ENCODE measurements around the gene CAMTA1.
"Not testable (repeated sequence)": the region's sequence is repeated elsewhere in the genome, so short reads cannot be mapped to it uniquely, and the experiment has no call there.

Gene CAMTA1

GRCh38 chr1:7786795-7787194 is 1001.5 kb downstream of the CAMTA1 start:
- no peak for DNase-seq

DNA sequence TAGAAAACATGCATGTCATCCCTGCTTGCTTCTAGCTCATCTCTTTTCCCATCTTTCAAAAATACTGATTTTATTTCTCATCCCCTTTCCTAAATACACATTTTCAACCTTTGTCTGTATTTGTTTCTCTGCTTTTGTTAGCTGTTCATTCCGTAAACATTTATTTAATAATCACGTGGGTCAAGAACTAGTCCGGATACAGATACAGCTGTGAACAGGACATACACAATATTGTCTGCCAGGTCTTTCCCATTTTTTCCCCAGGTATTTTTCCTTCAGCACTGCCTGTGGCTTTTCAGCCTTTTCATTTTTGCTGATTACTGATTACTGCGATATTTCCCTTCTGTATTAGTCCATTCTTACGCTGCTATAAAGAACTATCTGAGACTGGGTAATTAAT is 1004.6 kb downstream of the CAMTA1 start:
- DNase-seq: no peak

DNA sequence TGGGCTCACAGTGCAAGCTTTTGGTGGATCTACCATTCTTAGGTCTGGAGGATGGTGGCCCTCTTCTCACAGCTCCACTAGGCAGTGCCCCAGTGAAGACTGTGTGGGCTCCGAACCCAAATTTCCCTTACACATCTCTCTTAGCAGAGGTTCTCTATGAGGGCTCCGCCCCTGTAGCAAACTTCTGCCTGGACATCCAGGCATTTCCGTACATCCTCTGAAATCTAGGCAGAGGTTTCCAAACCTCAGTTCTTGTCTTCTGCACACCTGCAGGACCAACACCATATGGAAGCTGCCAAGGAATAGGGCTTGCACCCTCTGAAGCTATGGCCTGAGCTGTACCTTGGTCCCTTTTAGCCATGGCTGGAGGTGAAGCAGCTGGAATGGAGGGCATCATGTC is 1005.8 kb downstream of the CAMTA1 start:
- not testable (repeated sequence) for DNase-seq

DNA sequence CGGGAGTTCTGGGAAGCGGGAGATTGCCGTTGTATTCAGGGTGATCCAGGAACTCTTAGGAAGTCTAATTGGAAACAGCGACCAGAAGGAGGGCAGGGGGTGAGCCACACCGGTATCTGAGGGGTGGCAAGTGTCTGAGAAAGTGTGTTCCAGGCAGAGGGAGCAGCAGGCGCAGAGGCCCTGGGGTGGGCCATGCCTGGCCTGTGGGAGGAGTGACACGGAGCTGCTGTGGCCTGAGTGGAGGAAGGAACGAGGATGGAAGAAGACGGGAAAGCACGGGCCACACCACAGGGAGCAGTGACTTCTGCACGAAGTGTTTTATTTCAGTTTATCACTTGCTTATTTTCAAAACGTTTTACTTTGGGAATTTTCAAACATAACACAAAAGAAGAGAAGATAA is 1010.2 kb downstream of the CAMTA1 start:
- DNase-seq: no peak

GRCh38 chr1:7805460-7805859 is 1020.2 kb downstream of the CAMTA1 start:
- DNase-seq: no peak

DNA sequence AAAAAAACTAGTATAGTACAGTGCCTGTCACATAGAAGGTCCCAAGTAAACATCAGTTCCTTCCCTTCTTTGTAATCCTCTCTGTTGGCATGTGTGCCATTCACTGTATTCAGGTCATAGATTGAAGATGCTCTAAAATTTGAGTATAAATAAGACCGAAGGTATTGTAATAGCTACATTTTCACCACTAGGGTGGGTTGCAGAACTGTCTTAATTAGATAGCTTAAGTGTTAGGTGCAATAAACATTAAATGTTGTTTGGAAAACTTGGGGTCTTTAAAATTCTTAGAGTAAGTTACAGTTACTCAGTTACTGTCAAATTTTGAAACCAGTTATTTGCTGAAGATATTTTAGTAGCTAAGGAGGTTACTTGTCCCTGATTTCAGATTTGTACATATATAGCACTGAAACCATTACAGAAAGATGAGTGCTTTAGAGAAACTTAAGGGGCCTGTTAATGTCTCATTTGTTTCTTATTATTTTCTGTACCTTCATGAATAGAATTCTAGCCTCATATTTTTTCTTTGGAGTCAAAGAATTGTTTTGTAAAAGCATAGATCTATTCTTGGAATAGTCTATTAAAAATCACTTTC is 1023.1 kb downstream of the CAMTA1 start:
- DNase-seq: peak; percentile 5

DNA sequence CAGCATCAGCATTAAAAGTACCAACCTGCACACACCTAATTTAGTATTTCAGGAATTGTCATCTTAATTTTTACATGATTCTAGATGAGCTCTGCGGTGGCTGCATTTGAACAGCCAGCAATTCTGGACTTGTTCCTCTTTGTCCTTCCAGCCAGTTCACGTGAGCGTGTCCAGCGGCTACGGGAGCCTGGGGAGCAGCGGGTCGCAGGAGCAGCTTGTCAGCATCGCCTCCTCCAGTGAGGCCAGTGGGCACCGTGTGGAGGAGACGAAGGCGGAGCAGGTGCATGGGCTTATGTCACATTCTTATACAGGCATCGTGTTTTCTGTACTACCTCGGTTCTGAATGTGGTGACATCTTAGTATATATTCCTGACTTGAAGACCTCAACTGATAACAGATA is 1024.5 kb downstream of the CAMTA1 start:
- DNase-seq: no peak

GRCh38 chr1:7810395-7810794 is 1025.1 kb downstream of the CAMTA1 start:
- peak; percentile 1 for DNase-seq

DNA sequence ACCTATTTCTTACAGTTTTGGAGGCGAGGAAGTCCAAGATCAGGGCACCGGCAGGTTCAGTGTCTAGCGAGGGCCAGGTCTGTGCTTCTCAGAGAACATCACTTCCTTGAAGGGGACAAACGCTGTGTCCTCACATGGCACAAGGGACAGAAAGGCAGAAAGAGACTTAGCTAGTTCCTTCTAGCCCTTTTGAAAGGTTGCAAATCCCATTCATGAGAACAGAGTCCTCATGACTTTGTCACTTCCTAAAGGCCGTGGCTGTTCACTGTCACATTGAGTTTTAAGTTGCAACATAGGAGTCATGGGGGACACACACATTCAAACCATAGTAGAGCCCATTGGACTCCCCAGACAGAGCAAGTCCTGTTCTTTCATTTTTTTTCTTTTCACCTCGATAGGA is 1026.2 kb downstream of the CAMTA1 start:
- DNase-seq: no peak

GRCh38 chr1:7813677-7814373 is 1028.6 kb downstream of the CAMTA1 start:
- DNase-seq: no peak
